IPS-18c (cell line): ENCODE data around the gene CCDC88C.
"Not testable (repeated sequence)": the region's sequence is repeated elsewhere in the genome, so short reads cannot be mapped to it uniquely, and the experiment has no call there.

Experiments
- H3K4me3 ChIP-seq: 2 replicates; pipeline ENCODE4 v1.7.0; 2013; ENCODE audit warnings: low read depth, mild to moderate bottlenecking, low read length, moderate library complexity; ENCODE audit not compliant: insufficient read depth
- H3K9me3 ChIP-seq: one replicate; pipeline ENCODE4 v1.6.1; 2013; ENCODE audit warnings: mild to moderate bottlenecking, low read length, moderate library complexity; ENCODE audit not compliant: control insufficient read depth, insufficient read depth

CCDC88C gene

GRCh38 chr14:91252871-91253794 is 164.5 kb downstream of the CCDC88C start:
- H3K4me3 ChIP-seq = peak overlapping the region; percentile 62
- H3K9me3 ChIP-seq = no peaks in the 10 kb centered on the region

DNA sequence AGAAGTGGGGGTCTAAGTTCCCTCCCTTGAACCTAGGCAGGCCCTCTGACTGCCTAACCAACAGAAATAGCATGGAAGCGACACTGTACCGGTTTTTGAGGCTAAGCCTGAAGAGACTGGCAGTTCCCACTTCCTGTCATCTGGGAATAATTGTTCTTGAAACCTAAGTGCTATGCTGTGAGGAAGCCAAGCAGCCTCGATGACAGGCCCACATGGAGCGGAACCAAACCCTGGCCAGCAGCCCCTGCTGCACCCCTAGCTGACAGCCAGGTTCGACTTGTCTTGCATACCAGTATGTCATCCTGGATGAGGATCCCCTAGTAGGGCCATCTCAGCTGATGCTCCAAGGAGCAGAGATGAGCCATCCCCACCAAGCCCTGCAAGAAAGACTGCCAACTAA is 166.7 kb downstream of the CCDC88C start:
- Histone ChIP-seq H3K4me3 (no peak overlapping the region), H3K9me3 (peaks cover 3% of the 10 kb centered on the region)

DNA sequence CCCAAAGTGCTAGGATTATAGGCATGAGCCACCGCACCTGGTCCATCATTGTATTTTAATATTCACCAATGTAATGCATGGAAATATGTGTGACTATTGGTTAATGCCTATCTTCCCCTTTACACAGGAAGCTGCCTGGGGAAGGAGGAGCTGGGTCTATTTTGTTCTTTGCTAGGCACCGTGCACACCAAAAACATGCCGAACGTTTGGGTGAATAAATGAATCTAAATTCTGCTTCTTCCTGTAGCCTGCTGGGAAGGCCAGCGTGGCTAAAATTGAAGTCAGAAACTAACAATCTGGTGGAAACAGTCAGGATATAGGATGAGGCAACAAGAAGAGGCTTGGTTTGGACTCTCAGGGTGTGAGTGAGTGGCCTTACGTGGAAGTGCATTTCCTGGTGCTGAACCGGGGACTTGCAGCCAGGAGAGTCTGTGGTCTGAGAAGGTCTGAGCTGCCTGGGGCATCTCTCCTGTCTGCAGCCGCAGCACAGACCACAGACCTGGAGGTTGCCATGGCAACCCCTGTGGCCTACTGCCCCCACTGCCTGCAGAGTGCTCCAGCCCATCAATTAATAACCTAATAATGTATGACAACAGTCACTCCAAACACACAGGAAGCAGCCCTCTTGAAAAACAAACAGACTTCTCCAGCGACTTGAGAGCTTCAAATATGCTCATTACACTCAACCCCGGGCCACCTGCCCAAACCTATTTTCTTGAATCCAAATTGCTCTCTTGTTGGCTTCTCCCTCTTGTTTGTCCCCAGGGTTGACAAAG is 167.6 kb downstream of the CCDC88C start:
- H3K4me3 ChIP-seq = no peak overlapping the region
- H3K9me3 ChIP-seq = peaks cover 3% of the 10 kb centered on the region

DNA sequence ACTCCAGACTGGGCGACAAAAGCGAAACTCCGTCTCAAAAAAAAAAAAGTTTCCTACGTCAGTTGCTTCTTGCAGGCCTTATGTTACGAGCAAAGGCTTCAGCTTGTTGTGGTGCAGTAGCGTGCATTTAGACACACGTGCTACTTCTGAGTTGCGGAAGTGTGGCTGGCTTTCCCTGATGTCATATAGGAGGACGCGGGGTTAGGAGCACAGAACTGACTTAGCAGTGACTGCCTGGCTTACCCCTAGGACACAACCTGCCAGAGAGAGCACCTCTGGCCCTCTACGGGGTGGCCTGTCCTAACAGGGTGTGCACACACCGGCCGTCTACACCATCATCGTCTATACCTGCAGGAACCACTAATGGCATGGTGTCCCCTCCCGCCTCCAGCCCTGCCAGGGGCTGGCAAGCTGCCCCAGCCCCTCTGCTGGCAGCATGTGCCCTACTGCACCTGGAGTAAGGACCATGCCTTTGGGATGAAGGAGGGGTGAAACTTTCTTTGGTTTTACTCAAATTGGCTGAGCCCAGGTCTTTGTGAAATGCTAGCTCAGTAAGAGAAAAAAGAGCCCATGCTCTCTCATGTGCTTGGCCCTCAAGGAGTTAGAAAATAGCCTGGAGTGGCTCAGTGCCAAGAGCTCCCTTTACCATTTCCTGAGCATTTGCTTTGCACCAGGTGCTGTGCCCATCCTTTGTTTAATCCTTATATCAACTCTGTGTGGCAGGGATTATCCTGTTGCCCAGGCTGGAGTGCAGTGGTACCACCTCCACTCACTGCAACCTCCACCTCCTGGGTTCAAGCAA is 171.4 kb downstream of the CCDC88C start:
- Histone ChIP-seq H3K9me3 (peaks cover 3% of the 10 kb centered on the region), H3K4me3 (no peak overlapping the region)

DNA sequence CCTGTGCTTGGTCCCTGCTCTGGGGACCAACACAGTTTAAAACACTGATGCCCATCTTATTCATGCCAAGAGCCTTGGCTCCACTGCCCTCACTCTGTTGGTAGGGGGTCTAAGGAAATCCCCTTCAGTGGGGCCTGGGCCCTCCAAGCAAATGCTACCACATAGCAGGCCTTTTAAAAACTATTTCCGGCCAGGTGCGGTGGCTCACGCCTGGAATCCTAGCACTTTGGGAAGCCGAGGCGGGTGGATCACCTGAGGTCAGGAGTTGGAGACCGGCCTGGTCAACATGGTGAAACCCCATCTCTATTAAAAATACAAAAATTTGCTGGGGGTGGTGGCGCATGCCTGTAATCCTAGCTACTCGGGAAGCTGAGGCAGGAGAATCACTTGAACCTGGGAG is 172.0 kb downstream of the CCDC88C start:
- H3K9me3 ChIP-seq, H3K4me3 ChIP-seq: not testable (repeated sequence)

GRCh38 chr14:91245029-91245428 is 172.6 kb downstream of the CCDC88C start:
- Histone ChIP-seq H3K9me3 (peaks cover 3% of the 10 kb centered on the region), H3K4me3 (no peak overlapping the region)

- Histone ChIP-seq H3K9me3 (peaks cover 3% of the 10 kb centered on the region), H3K4me3 (no peak within 1 kb of the TSS)
Observed at GRCh38 chr14:91244501-91244901, 173.1 kb downstream of the CCDC88C start, which contains the start of gene GPR68. GPR68 (minus strand) TSS chr14:91244704; CDS start chr14:91235050, 9,654 bp downstream.

GRCh38 chr14:91243074-91243471 is 174.5 kb downstream of the CCDC88C start:
- peaks cover 3% of the 10 kb centered on the region for H3K9me3 ChIP-seq
- no peak overlapping the region for H3K4me3 ChIP-seq

- H3K4me3 ChIP-seq = no peak overlapping the region
- peaks cover 3% of the 10 kb centered on the region for H3K9me3 ChIP-seq
Observed at GRCh38 chr14:91242635-91243034, 175.0 kb downstream of the CCDC88C start.

- Histone ChIP-seq H3K4me3 (no peak overlapping the region), H3K9me3 (no peaks in the 10 kb centered on the region)
Observed at GRCh38 chr14:91241863-91242262, 175.8 kb downstream of the CCDC88C start.

DNA sequence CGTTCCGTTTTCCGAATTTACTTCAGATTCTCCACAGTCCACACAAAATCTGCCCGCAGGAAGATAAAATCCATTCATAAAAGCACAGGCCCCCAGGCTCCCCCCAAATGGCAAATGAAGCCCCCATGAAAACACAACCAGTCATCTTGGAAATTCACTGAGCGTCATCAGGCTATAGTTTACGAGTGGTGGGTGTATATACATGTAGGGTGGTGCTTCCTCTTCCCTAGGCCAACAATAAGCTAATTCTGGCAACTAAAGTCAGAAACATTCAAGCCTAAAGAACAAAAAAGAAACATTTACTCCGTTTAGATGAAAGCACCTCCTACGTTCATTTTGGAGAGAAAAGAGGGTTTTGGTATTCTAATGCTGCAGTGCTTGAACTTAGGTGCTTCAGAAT is 179.0 kb downstream of the CCDC88C start:
- no peak overlapping the region for H3K4me3 ChIP-seq

DNA sequence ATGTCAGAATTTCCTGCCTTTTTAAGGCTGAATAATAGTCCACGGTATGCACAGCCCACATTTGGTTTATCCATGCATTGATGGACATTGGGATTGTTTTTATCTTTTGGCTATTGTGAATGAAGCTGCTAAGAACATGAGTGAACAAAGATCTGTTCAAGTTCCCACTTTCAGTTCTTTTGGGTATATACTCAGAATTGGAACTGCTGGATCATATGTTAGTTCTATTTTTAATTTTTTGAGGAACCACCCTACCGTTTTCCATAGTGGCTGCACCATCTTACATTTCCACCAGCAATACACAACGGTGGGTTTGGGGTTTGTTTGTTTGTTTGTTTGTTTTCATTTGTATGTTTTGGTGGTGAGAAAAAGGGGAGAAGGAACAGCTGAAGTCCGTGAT is 179.5 kb downstream of the CCDC88C start:
- Histone ChIP-seq H3K9me3 (no peaks in the 10 kb centered on the region), H3K4me3 (no peak overlapping the region)

More for the DNA sequence above, 179.0 kb downstream of the CCDC88C start:
- no peaks in the 10 kb centered on the region for H3K9me3 ChIP-seq

- Histone ChIP-seq H3K9me3 (peaks cover 2% of the 10 kb centered on the region), H3K4me3 (no peak overlapping the region)
Observed at GRCh38 chr14:91237219-91237618, 180.4 kb downstream of the CCDC88C start.

DNA sequence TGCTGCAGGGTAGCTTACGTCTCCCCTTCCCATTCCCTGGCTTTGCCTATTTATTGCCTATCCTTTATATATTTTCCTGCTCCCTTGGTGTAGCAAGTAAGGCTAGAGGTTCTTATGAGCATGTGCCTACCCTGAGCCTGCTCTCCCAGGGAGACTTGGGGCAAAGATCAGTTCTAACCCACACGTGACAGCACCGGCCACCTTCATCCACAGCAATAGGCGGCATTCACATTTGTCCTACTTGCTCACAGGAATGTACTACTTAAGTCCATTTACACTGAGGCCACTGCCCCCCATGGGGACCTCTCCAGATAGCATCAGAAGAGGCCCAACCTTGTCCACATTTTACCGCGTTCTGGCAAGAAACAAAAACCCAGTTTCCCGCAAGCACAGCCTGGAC is 181.8 kb downstream of the CCDC88C start:
- no peak overlapping the region for H3K4me3 ChIP-seq
- H3K9me3 ChIP-seq = peaks cover 4% of the 10 kb centered on the region

DNA sequence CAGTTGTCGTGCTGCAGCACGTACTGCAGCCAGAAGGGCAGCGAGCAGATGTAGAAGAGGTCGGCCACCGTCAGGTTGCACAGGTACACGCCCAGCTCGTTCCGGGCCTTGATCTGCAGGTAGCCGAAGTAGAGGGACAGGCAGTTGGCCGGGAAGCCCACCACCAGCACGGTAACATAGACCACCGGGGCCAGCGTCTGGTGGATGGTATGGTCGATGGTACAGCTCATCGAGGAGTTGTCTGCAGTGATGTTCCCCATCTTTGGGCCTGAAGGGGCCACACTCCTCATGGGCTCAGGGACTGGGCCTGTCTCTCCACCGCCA is 182.9 kb downstream of the CCDC88C start:
- Histone ChIP-seq H3K9me3 (peaks cover 4% of the 10 kb centered on the region), H3K4me3 (no peak overlapping the region)

DNA sequence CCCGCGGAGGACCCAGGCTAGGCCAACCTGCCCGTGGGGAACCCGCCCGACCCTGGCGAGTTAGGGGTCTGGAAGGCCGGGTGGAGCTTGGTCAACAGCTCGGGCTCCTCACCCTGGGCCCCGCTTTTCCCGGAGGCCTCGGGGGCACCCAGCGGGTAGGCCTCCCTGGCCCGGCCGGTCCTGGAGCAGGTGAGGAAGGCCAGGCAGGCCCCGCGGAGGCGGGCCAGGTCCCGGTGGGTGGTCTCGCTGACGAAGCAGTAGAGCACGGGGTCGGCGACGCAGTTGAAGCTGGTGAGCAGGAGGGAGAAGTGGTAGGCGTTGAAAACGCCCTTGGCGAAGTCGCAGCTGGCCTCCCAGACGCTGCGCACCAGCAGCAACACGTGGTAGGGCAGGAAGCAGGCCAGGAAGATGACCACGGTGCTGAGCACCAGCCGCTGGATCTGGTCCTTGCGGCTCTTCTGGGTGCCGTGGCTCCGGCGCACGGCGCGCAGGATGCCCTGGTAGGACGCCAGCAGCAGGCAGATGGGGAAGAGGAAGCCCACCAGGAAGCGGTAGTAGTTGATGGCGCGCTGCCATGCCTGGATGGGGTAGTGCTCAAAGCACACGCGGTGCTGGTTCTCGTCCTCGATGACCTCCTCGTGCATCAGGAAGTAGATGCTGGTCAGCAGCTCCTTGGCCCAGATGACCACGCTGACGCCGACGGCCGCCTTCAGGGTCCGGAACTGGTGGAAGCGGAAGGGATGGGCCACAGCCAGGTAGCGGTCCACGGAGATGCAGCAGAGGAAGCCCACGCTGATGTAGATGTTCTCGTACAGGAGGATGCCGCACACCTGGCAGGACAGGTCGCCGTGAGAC is 183.5 kb downstream of the CCDC88C start:
- Histone ChIP-seq H3K4me3 (no peak overlapping the region), H3K9me3 (peaks cover 4% of the 10 kb centered on the region)

- H3K9me3 ChIP-seq = peaks cover 4% of the 10 kb centered on the region
- H3K4me3 ChIP-seq = no peak overlapping the region
Observed at GRCh38 chr14:91232603-91233002, 185.0 kb downstream of the CCDC88C start.
